RWPE2 (cell line): Measurements from ENCODE around the gene DYNC1I1.

Source experiments
- ATAC-seq: fragments of 200-7000 bp; cut with Tn5 transposase; 3 replicates; pipeline ENCODE4 v1.9.1; 2021; ENCODE audit warnings: low read depth
- DNase-seq: peaks from one replicate; pipeline ENCODE4 v3.0.0-alpha.2; 2020; ENCODE audit warnings: low spot score
- H3K27ac ChIP-seq: fragments of 450-650 bp; 2 replicates; pipeline ENCODE4 v1.5.1; 2017; ENCODE audit warnings: mild to moderate bottlenecking; ENCODE audit not compliant: poor library complexity, severe bottlenecking
- H3K27me3 ChIP-seq: fragments of 250-450 bp; sonication (Bioruptor Pico); 2 replicates; pipeline ENCODE4 v1.5.1; 2021; ENCODE audit warnings: mild to moderate bottlenecking, moderate library complexity; ENCODE audit not compliant: insufficient read depth, poor library complexity, severe bottlenecking
- H3K36me3 ChIP-seq: fragments of 250-450 bp; sonication (Bioruptor Pico); 2 replicates; pipeline ENCODE4 v1.5.1; 2020; ENCODE audit warnings: low read depth, mild to moderate bottlenecking, moderate library complexity
- H3K4me1 ChIP-seq: fragments of 250-450 bp; sonication (Bioruptor Pico); 2 replicates; pipeline ENCODE4 v1.5.1; 2021; ENCODE audit warnings: mild to moderate bottlenecking, moderate library complexity; ENCODE audit not compliant: insufficient read depth, poor library complexity, severe bottlenecking
- H3K4me3 ChIP-seq: fragments of 250-450 bp; sonication (Bioruptor Pico); 2 replicates; pipeline ENCODE4 v1.5.1; 2021; ENCODE audit warnings: mild to moderate bottlenecking, moderate library complexity; ENCODE audit not compliant: severe bottlenecking
- H3K9me3 ChIP-seq: fragments of 250-450 bp; sonication (Bioruptor Pico); 2 replicates; pipeline ENCODE4 v1.5.1; 2021; ENCODE audit warnings: mild to moderate bottlenecking, moderate library complexity; ENCODE audit not compliant: severe bottlenecking
- CTCF ChIP-seq: fragments of 450-650 bp; IDR thresholded peaks from one replicate; pipeline ENCODE4 v1.5.1; 2017; ENCODE audit warnings: mild to moderate bottlenecking, moderate library complexity; ENCODE audit not compliant: poor library complexity, severe bottlenecking

DYNC1I1 gene

GRCh38 chr7:95788258-95788657 lies 15.9 kb downstream of the DYNC1I1 start:
- ATAC-seq (no peak), DNase-seq (no peak)
- Histone ChIP-seq H3K27ac (no peak overlapping the region), H3K27me3 (peaks cover 3% of the 10 kb centered on the region), H3K4me1 (no peaks in the 10 kb centered on the region), H3K9me3 (no peaks in the 10 kb centered on the region), H3K4me3 (no peak overlapping the region), H3K36me3 (no peaks in the 10 kb centered on the region)
- no peak for TF ChIP-seq CTCF

GRCh38 chr7:95788884-95789283 lies 16.5 kb downstream of the DYNC1I1 start:
- no peaks in the 10 kb centered on the region for H3K4me1 ChIP-seq
- peaks cover 3% of the 10 kb centered on the region for H3K27me3 ChIP-seq
- H3K4me3 ChIP-seq = no peak overlapping the region
- H3K27ac ChIP-seq = no peak overlapping the region
- no peak for DNase-seq
- H3K36me3 ChIP-seq = no peaks in the 10 kb centered on the region
- ATAC-seq = no peak
- no peak for TF ChIP-seq CTCF
- H3K9me3 ChIP-seq = no peaks in the 10 kb centered on the region

GRCh38 chr7:95793658-95794057 lies 21.3 kb downstream of the DYNC1I1 start:
- Histone ChIP-seq H3K4me1 (no peaks in the 10 kb centered on the region), H3K27ac (no peak overlapping the region), H3K4me3 (no peak overlapping the region), H3K36me3 (no peaks in the 10 kb centered on the region), H3K9me3 (no peaks in the 10 kb centered on the region), H3K27me3 (peaks cover 3% of the 10 kb centered on the region)
- DNase-seq (no peak), ATAC-seq (no peak)
- TF ChIP-seq CTCF = no peak

GRCh38 chr7:95794917-95795515 lies 22.7 kb downstream of the DYNC1I1 start:
- Histone ChIP-seq H3K4me1 (no peaks in the 10 kb centered on the region), H3K9me3 (no peaks in the 10 kb centered on the region), H3K36me3 (no peaks in the 10 kb centered on the region), H3K27ac (no peak overlapping the region), H3K27me3 (no peaks in the 10 kb centered on the region), H3K4me3 (no peak overlapping the region)
- ATAC-seq = no peak
- DNase-seq = no peak
- peak; percentile 43 for TF ChIP-seq CTCF

- Histone ChIP-seq H3K27ac (no peak overlapping the region), H3K4me3 (no peak overlapping the region), H3K4me1 (no peaks in the 10 kb centered on the region), H3K36me3 (no peaks in the 10 kb centered on the region), H3K27me3 (peaks cover 8% of the 10 kb centered on the region), H3K9me3 (no peaks in the 10 kb centered on the region)
- DNase-seq (no peak), ATAC-seq (no peak)
- no peak for TF ChIP-seq CTCF
Observed at GRCh38 chr7:95796617-95797016, 24.3 kb downstream of the DYNC1I1 start.
